Kidney (tissue), 14 donors: ENCODE results near the gene IST1. TPM values are rescaled to one million over a fixed set of nuclear protein-coding genes. Genes with fewer than 3 reads are reported as not detected.
"Not testable (repeated sequence)": the region's sequence is repeated elsewhere in the genome, so short reads cannot be mapped to it uniquely, and the experiment has no call there.

ENCODE experiments used
- DNase-seq, 5 donors: peaks; one replicate each; pipeline ENCODE4 v3.0.0-alpha.2; 2013 to 2020
- FAIRE-seq: peaks from 2 replicates; lab custom pipeline; 2012; peaks lifted over from hg19 to GRCh38; lab: Jason Lieb, UNC
- H3K27ac ChIP-seq, 2 donors: one replicate each; pipeline ENCODE4 v1.7.0; 2013; ENCODE audit warnings: low read depth in 2 of 2, low read length in 2 of 2, inconsistent platforms in 1 of 2
- H3K27me3 ChIP-seq: one replicate; pipeline ENCODE4 v1.7.1; 2013; ENCODE audit warnings: low read length, inconsistent platforms; ENCODE audit not compliant: control insufficient read depth, insufficient read depth
- H3K36me3 ChIP-seq, 3 donors: one replicate each; pipeline versions ENCODE4 v1.7.0 to v1.7.1; 2013; ENCODE audit warnings: low read length in 3 of 3, control low read depth in 1 of 3, inconsistent platforms in 1 of 3; ENCODE audit not compliant: insufficient read depth in 3 of 3, control insufficient read depth in 2 of 3
- H3K4me1 ChIP-seq, 3 donors: one replicate each; pipeline versions ENCODE4 v1.7.0 to v1.7.1; 2013; ENCODE audit warnings: low read length in 3 of 3, inconsistent platforms in 1 of 3, low read depth in 1 of 3; ENCODE audit not compliant: control insufficient read depth in 2 of 3, insufficient read depth in 2 of 3
- H3K4me3 ChIP-seq, 3 donors: one replicate each; pipeline versions ENCODE4 v1.7.0 to v1.8.1; 2013; ENCODE audit warnings: low read length in 3 of 3, control low read depth in 1 of 3, inconsistent platforms in 1 of 3
- H3K9ac ChIP-seq, 3 donors: one replicate each; pipeline versions ENCODE4 v1.7.0 to v1.7.1; 2013; ENCODE audit warnings: low read length in 3 of 3, control low read depth in 1 of 3, inconsistent platforms in 1 of 3
- H3K9me3 ChIP-seq, 3 donors: one replicate each; pipeline versions ENCODE4 v1.7.0 to v1.7.1; 2013; ENCODE audit warnings: low read length in 3 of 3, control low read depth in 1 of 3, inconsistent platforms in 1 of 3; ENCODE audit not compliant: control insufficient read depth in 2 of 3, insufficient read depth in 1 of 3
- CTCF ChIP-seq: IDR thresholded peaks from 3 replicates; pipeline ENCODE4 v1.5.1; 2012; ENCODE audit warnings: mild to moderate bottlenecking, moderate library complexity, borderline replicate concordance; ENCODE audit not compliant: insufficient read depth; ENCODE audit errors: extremely low read depth
- intact Hi-C: fragments of 100-400 bp; cut with DNase I; formaldehyde crosslinking; loops from one replicate; pipeline ENCODE4 v1.11.1; 2022
- polyA plus RNA-seq: library from polyadenylated mRNA; stranded (reverse); fragments of 350-450 nt; fragmentation: Illumina TruSeq; extraction: RNeasy Lipid Tissue Mini Kit (QIAGEN cat#74804); gene quantifications from one replicate; pipeline ENCODE4 v1.2.3, GENCODE V29; 2014; ENCODE audit warnings: low read depth, low replicate concordance; ENCODE audit not compliant: insufficient read depth
- total RNA-seq: library from RNA; stranded (reverse); fragmentation: NEBNext Ultra II Directional; extraction: Animal tissue kit (Norgen Biotek cat#: 25700); gene quantifications from one replicate; pipeline ENCODE4 v1.2.1, GENCODE V29; 2021
- donor health status: control.
- donor health status: control.
- donor health status: control.
- donor health status: control.
- donor health status: control.
- donor health status: DM: yes; HTN: yes; CAD: no.
- donor health status: Normal renal cell carcinoma (clear cell type).

IST1 gene
- total and polyA plus RNA-seq, 2 donors from 2014 or later: 138 to 220 TPM

GRCh38 chr16:71903608-71904007 lies 8.3 kb downstream of the IST1 start:
- Histone ChIP-seq H3K27me3 (no peaks in the 10 kb centered on the region), H3K9me3 (no peaks in the 10 kb centered on the region), H3K27ac (no peak overlapping the region), H3K4me3 (no peak overlapping the region), H3K36me3 (no peaks in the 10 kb centered on the region), H3K4me1 (peaks cover 0 to 2% (median 0%) of the 10 kb centered on the region in 3 donors), H3K9ac (no peak overlapping the region)
- no peak for TF ChIP-seq CTCF
- DNase-seq (no peak), FAIRE-seq (no peak)
- intact Hi-C loops: no loop called here

GRCh38 chr16:71904239-71904638 lies 8.9 kb downstream of the IST1 start:
- Histone ChIP-seq H3K9me3 (no peaks in the 10 kb centered on the region), H3K4me1 (peaks cover 0 to 2% (median 0%) of the 10 kb centered on the region in 3 donors), H3K27ac (no peak overlapping the region), H3K27me3 (no peaks in the 10 kb centered on the region), H3K9ac (no peak overlapping the region), H3K4me3 (no peak overlapping the region), H3K36me3 (no peaks in the 10 kb centered on the region)
- no peak for DNase-seq
- FAIRE-seq: no peak
- TF ChIP-seq CTCF: no peak
- intact Hi-C loops: no loop called here

GRCh38 chr16:71905765-71906164 lies 10.4 kb downstream of the IST1 start:
- FAIRE-seq, H3K4me3 ChIP-seq, H3K4me1 ChIP-seq, DNase-seq, H3K9ac ChIP-seq, H3K27ac ChIP-seq, H3K36me3 ChIP-seq, H3K9me3 ChIP-seq, intact Hi-C loops, H3K27me3 ChIP-seq: not testable (repeated sequence)

- Histone ChIP-seq H3K36me3 (peaks cover 0 to 3% (median 3%) of the 10 kb centered on the region in 3 donors), H3K4me3 (no peak overlapping the region), H3K27me3 (no peaks in the 10 kb centered on the region), H3K27ac (no peak overlapping the region), H3K9me3 (no peaks in the 10 kb centered on the region), H3K9ac (no peak overlapping the region), H3K4me1 (peaks cover 0 to 8% (median 0%) of the 10 kb centered on the region in 3 donors)
- TF ChIP-seq CTCF: no peak
- FAIRE-seq: no peak
- intact Hi-C loops: no loop called here
- no peak for DNase-seq
These were observed 15.8 kb downstream of the IST1 start for GRCh38 chr16:71911121-71911520.
